NCI-H2196 treated with DMSO at 0.1 percent for 48 hours (cell line): ENCODE data around the gene GEN1.

ENCODE experiments used
- DNase-seq: peaks from one replicate; lab custom pipeline; 2025; ENCODE audit not compliant: unreplicated experiment; lab: John Stamatoyannopoulos, UW

Gene GEN1

GRCh38 chr2:17753803-17754663 is at the start of gene GEN1, which contains the start of gene SMC6:
Gene GEN1 (plus strand): TSS chr2:17754138. CDS start chr2:17759944, 5,806 bp downstream.
Gene SMC6 (minus strand): TSS chr2:17753810. CDS start chr2:17745946, 7,864 bp downstream.
- peak; percentile 85 for DNase-seq

- no peak for DNase-seq
Observed at GRCh38 chr2:17706845-17707244, 47.1 kb upstream of the GEN1 start.

- no peak for DNase-seq
Observed at GRCh38 chr2:17708501-17708900, 45.4 kb upstream of the GEN1 start.

- DNase-seq = no peak
Observed at GRCh38 chr2:17709897-17710296, 44.0 kb upstream of the GEN1 start.

GRCh38 chr2:17710547-17711248 is 43.2 kb upstream of the GEN1 start:
- no peak for DNase-seq

- DNase-seq = no peak
Observed at GRCh38 chr2:17713291-17713690, 40.6 kb upstream of the GEN1 start.

GRCh38 chr2:17717666-17718065 is 36.3 kb upstream of the GEN1 start:
- no peak for DNase-seq

- DNase-seq = no peak
Observed at GRCh38 chr2:17718689-17719088, 35.2 kb upstream of the GEN1 start.

GRCh38 chr2:17719562-17720371 is 34.2 kb upstream of the GEN1 start:
- DNase-seq = no peak

GRCh38 chr2:17728210-17728609 is 25.7 kb upstream of the GEN1 start:
- no peak for DNase-seq

- no peak for DNase-seq
Observed at GRCh38 chr2:17729880-17730279, 24.1 kb upstream of the GEN1 start.

- DNase-seq = no peak
Observed at GRCh38 chr2:17733599-17733998, 20.3 kb upstream of the GEN1 start.

- DNase-seq = no peak
Observed at GRCh38 chr2:17735864-17736263, 18.1 kb upstream of the GEN1 start.

GRCh38 chr2:17736989-17737388 is 16.9 kb upstream of the GEN1 start:
- no peak for DNase-seq

- DNase-seq = no peak
Observed at GRCh38 chr2:17740203-17740602, 13.7 kb upstream of the GEN1 start.

GRCh38 chr2:17747684-17748452 is 6.1 kb upstream of the GEN1 start:
- no peak for DNase-seq

- DNase-seq = no peak
Observed at GRCh38 chr2:17748745-17749144, 5.2 kb upstream of the GEN1 start.

GRCh38 chr2:17749753-17750438 is 4.0 kb upstream of the GEN1 start:
- DNase-seq = no peak

GRCh38 chr2:17752246-17752645 is 1.7 kb upstream of the GEN1 start:
- no peak for DNase-seq
